Measurements from ENCODE around the gene IL10RA.
"Not testable (repeated sequence)": the region's sequence is repeated elsewhere in the genome, so short reads cannot be mapped to it uniquely, and the experiment has no call there.

IL10RA gene

DNA sequence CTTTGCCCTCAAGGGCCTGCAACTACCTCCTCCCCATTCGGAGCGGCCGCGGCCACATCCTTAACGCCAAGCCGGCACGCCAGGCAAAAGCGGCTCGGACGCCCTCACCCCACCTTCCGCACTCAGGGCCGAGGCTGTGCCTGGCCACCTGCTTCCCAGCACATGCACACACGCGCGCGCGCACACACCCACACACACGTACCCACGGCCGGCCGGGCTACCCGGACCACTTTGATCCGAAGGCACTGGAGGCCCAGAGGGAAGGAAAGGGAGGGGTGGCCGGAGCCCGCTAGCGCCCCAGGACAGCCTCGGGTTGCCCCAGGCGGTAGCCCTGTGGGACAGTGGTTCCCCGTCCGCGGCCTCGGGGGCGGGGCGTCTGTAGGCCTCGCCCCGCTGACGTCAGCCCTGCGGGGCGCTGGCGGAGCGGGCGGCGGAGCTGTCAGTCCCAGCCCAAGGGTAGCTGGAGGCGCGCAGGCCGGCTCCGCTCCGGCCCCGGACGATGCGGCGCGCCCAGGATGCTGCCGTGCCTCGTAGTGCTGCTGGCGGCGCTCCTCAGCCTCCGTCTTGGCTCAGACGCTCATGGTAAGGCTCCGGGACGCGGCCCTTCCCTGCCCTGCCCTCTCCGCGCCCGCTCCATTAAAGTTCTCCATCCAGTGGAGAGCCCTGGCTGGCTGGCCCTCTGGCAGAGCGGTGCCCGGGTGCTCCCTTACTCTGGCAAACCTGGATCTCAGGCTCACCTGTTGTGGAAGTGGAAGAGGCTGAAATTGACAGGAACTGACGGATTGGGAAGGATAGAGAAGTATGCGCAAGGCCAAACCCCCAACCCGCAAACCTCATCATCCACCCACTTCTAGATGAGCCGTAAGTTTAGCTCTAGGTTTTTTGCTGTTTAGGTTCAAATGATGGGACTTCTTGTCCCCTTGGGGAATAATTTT lies at the start of gene IL10RA:
Gene IL10RA (plus strand): TSS at position 442 of the 935 bp plus-strand sequence. CDS start 74 bp downstream, at position 516.
- peak; percentile 87 to 89 for DNase-seq

DNA sequence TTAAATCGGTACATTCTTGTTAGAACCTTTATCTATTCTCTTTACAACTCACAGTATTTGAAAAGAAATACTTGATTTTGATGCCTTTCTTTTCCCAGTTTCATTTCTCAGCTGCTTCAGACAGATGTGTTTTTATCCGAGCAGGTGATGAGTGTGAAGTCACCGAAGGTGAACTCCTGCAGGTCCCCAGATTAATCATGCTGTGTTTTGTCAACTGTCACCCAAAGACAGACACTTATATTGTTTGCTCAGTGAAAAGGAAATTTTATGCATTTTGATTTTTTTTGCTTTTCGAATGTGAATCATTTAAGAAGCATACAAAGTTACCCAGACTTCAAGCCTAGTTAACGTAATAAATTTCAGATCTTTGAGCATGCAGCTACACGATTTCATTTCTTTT lies 49.2 kb upstream of the IL10RA start:
- no peak for DNase-seq

- DNase-seq: no peak
These were observed 45.5 kb upstream of the IL10RA start for GRCh38 chr11:117940736-117941135.

DNA sequence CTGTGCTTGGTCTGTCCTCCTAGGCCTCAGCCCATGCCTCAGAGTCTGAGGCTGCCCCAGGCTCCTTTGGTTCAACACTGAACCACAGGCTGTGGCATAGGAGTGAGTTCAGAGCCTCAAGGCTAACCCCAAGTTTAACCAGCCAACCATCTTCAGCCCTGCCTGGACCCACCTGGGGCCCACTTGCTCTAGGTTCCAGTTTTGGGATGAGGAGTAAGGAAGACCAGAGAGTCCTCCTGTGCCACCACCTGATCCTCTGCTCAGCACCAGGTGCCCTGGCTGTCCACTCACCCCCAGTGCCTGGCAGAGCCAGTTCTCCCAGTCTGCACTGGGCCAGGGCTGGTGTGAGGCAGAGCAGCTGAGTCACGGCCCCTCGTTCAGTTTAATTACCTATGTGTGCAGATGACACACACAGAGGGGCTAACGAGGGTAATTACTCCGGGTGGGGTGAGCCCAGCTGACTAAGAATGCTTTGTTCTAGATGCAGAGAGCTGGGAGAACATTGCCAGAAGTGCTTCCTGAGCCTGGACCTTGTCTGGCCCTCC lies 45.0 kb upstream of the IL10RA start:
- DNase-seq: no peak

- DNase-seq: no peak
These were observed 44.1 kb upstream of the IL10RA start for GRCh38 chr11:117941976-117942654.

DNA sequence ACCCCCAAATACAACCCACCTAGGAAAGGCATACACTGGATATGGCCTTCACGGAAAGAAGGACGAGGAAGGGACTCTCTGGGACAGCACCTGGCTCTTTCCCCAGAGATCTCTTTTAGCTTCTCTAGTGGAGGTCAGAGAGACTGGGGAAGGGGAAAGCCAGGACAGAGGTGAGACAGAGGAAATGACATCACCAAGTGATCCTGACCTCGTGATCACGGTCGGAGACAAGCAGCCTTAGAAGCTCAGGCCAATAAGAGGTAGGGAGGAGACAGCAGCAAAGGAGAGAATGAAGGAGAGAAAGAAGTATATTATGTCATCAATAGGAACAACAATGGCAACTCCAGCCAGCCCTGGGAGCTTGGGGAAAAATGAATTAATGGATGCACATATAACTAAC lies 41.6 kb upstream of the IL10RA start:
- no peak for DNase-seq

GRCh38 chr11:117945047-117945810 lies 41.0 kb upstream of the IL10RA start:
- DNase-seq: no peak

- DNase-seq: no peak
These were observed 39.9 kb upstream of the IL10RA start for GRCh38 chr11:117946156-117946841.

- peak; percentile 80 to 84 for DNase-seq
These were observed 39.2 kb upstream of the IL10RA start for GRCh38 chr11:117946842-117947526.

DNA sequence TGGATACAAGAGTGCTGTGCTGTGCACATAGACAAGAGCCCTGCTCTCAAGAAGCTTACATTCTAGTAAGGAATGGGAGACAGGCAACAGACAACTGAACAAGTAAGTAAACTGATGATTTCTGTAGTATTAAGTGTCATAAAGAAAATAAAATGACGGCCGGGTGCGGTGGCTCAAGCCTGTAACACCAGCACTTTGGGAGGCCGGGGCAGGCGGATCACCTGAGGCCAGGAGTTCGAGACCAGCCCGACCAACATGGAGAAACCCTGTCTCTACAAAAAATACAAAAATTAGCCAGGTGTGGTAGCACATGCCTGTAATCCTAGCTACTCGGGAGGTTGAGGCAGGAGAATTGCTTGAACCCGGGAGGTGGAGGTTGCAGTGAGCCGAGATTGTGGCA lies 38.4 kb upstream of the IL10RA start:
- not testable (repeated sequence) for DNase-seq

DNA sequence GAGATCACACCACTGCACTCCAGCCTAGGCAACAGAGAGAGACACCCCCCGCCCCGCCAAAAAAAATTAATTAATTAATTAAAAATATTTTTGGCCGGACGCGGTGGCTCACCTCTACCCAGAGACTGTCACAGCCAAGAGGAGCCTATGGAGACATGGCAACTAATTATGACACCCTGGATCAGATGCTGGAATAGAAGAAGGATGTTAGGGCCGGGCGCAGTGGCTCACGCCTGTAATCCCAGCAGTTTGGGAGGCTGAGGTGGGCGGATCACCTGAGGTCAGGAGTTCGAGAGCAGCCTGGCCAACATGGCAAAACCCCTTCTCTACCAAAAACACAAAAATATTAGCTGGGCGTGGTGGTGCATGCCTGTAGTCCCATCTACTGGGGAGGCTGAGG lies 37.7 kb upstream of the IL10RA start:
- not testable (repeated sequence) for DNase-seq

DNA sequence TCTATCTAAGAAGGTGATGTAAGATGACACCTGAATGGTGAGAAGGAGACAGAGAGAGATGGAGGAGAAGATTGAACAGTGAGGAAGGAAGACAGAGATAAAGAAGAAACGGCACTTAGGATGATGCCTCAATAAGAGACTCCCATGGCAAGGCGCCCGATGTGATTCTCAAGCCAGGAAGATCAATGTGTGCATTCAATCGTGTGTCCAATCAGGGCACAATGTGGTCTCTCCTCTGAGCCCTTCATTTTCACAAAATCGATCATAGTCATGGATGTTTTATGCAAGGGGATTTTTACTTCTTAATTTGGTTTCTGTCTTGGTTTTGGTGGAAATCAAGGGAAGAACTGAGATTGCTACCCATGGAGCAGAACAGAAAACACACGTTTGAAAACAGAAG lies 37.1 kb upstream of the IL10RA start:
- DNase-seq: no peak

DNA sequence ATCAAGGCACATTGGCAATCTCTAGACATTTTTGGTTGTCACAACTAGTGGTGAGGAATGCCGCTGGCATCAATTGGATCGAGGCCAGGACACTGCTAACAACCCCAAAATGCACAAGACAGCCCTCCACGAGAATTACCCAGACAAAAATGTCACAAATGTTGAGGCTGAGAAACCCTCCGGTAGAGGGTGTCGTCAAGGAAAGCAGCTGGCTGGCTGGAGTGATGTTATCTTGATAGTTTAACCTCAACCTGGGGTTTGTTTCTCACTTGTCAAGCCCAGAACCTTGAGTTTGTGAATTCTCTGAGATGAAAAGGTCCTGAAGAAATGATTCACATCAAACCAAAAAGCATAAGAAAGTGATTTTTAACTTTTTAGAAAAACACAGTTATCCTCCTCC lies 35.9 kb upstream of the IL10RA start:
- DNase-seq: peak; percentile 65 to 81

- DNase-seq: peak; percentile 14 to 45
These were observed 34.9 kb upstream of the IL10RA start for GRCh38 chr11:117950993-117951961.

DNA sequence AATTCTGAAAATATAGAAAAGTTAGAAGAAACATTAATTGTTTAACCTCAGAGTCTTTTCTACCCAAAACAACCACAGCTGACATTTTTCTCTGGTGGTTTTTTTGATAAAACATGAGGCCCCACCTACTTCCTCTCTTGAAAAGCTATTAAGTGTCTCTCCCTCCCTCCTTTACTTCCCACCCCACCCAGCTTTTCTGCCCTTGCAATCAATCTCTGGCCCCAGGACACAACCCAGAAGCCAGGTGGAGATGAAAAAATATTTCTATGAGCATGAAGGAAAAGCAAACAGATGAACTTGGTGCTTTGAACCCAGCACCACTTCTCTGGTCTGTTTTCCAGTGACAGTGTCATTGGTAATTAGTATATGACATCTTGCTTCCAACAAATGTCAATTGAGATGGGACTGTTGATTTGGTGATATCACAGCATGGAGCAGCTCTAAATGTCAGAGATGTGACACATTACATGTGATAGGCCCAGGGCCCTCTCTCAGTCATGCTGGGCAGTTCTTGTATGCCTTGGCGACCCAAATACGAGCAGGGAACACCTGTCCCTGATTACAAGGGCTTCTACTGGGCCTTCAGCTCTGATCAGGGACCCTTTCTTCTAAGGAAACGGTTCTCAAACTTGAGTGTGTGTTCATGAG lies 33.0 kb upstream of the IL10RA start:
- DNase-seq: peak in 1 of 2 donors; percentile 72

- DNase-seq: no peak
These were observed 27.2 kb upstream of the IL10RA start for GRCh38 chr11:117958949-117959348.

DNA sequence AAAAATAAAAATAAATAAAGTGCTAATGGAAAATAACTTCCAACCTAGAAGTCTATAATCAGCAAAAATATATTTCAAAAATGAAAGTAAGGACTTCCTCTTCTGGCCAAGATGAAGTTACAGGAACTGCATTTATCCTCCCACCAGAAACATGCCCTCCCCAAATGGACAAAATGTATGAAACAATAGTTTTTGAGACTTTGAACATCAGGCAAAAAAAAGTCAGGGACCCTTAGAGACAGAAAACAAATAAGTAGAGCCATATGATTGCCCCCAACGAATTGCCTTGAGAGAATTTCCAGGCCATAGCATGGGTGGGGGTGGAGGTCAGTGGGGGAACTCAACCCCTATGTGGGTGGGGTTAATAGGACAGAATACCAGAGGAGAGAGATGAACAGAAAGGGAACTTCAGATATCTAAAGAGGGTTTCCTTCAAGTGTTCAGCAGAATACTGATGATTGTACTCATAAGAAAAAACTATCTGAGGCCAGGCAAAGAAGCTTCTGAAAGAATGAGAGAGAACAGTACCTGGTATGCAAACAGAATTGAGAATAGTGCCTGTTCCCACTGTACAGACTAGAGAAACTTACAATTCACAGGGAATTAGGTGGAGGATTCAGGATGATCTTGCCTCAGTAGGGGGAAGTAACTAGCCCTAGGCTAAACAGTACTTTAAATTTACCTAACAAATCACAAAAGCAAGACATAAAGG lies 26.6 kb upstream of the IL10RA start:
- DNase-seq: no peak

- no peak for DNase-seq
These were observed 25.8 kb upstream of the IL10RA start for GRCh38 chr11:117960406-117960805.

DNA sequence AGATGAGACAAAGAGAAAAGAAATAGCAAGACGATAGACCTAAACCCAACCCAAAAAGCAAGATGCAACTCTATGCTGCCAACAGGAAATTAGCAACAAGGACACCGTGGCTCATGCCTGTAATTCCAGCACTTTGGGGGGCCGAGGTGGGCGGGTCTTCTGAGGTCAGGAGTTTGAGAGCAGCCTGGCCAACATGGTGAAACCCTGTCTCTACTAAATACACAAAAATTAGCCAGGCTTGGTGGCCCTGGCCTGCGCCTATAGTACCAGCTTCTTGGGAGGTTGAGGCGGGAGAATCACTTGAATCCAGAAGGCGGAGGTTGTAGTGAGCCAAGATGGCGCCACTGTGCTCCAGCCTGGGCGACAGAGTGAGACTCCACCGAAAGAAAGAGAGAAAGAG lies 24.3 kb upstream of the IL10RA start:
- DNase-seq: no peak

All from CD4-positive, alpha-beta T cell treated with Interferon alpha-2 for 1 hour (primary cell).